HepG2 (cell line): Measurements from ENCODE around the gene RTBDN. TPM values are rescaled to one million over a fixed set of nuclear protein-coding genes. Genes with fewer than 3 reads are reported as not detected.

Experiments
- ATAC-seq: fragments of 200-7000 bp; cut with Tn5 transposase; 3 replicates; pipeline ENCODE4 v1.9.1; 2020; ENCODE audit warnings: mild to moderate bottlenecking, moderate library complexity
- BruUV-seq: library from RNA; stranded (reverse); fragments of 400-500 nt; replicated peaks from 2 replicates; lab custom pipeline; 2021; lab: Mats Ljungman, UMichigan
- CTCF ChIA-PET: fragments of 300-600 bp; formaldehyde crosslinking; extraction: SDS; loops from one replicate; lab custom pipeline; 2021; ENCODE audit warnings: low total read pairs, inconsistent platforms, low intra/inter-chr PET ratio; lab: Yijun Ruan, JAX
- POLR2A ChIA-PET: fragments of 350-600 bp; sonication (Branson Sonifier 250); formaldehyde crosslinking; loops from one replicate; lab custom pipeline; 2020; ENCODE audit warnings: antibody characterized with exemption, inconsistent platforms; lab: Yijun Ruan, JAX
- DNase-seq: peaks from one replicate; pipeline ENCODE4 v3.0.0-alpha.2; 2015; ENCODE audit warnings: low spot score
- FAIRE-seq: peaks from 3 replicates; lab custom pipeline; 2011; peaks lifted over from hg19 to GRCh38; lab: Jason Lieb, UNC
- H2AFZ ChIP-seq: one replicate; pipeline ENCODE4 v1.6.1; 2011; ENCODE audit warnings: low read length, inconsistent platforms
- H3K27ac ChIP-seq: fragments of 300-600 bp; 3 replicates; pipeline ENCODE4 v1.8.0; 2011; ENCODE audit warnings: mixed run types, mild to moderate bottlenecking, mixed read lengths, low read length, inconsistent platforms; ENCODE audit not compliant: insufficient read depth; ENCODE audit errors: extremely low read length
- H3K27me3 ChIP-seq, 2 experiments: fragments of 200-600 bp in 1 of 2; 2 replicates in 1 of 2; 3 replicates in 1 of 2; pipeline versions ENCODE4 v1.6.0 to v1.8.0; 2011; ENCODE audit warnings: low read length in 2 of 2, mild to moderate bottlenecking in 2 of 2, moderate library complexity in 2 of 2, inconsistent platforms in 1 of 2; ENCODE audit not compliant: insufficient read depth in 2 of 2, control insufficient read depth in 1 of 2
- H3K36me3 ChIP-seq, 2 experiments: fragments of 200-600 bp in 1 of 2; replicated peaks in 1 of 2; 2 replicates in 1 of 2; 3 replicates in 1 of 2; pipeline versions ENCODE4 v1.5.1 to v1.8.0; 2011; ENCODE audit warnings: low read length in 2 of 2, inconsistent platforms in 1 of 2; ENCODE audit not compliant: insufficient read depth in 2 of 2, control insufficient read depth in 1 of 2
- H3K4me1 ChIP-seq: 2 replicates; pipeline ENCODE4 v1.5.1; 2012; ENCODE audit warnings: low read length, inconsistent platforms; ENCODE audit not compliant: insufficient read depth
- H3K4me2 ChIP-seq: 2 replicates; pipeline ENCODE4 v1.6.0; 2011; ENCODE audit warnings: low read depth, low read length, inconsistent platforms
- H3K4me3 ChIP-seq, 3 experiments: fragments of 200-600 bp in 1 of 3; sonication (generic), shearing (Covaris generic) in 1 of 3; replicated peaks in 1 of 3; 2 replicates each; pipeline ENCODE4 v1.5.1; 2011 to 2016; ENCODE audit warnings: low read length in 3 of 3, inconsistent platforms in 2 of 3, low read depth in 2 of 3, mild to moderate bottlenecking in 2 of 3, control low read depth in 1 of 3, mixed read lengths in 1 of 3; ENCODE audit not compliant: insufficient read depth in 1 of 3
- H3K79me2 ChIP-seq: one replicate; pipeline ENCODE4 v1.6.1; 2011; ENCODE audit warnings: low read length, inconsistent platforms; ENCODE audit not compliant: insufficient read depth
- H3K9ac ChIP-seq: 2 replicates; pipeline ENCODE4 v1.6.0; 2011; ENCODE audit warnings: mild to moderate bottlenecking, low read depth, low read length, inconsistent platforms; ENCODE audit not compliant: insufficient read depth
- H3K9me3 ChIP-seq: 2 replicates; pipeline ENCODE4 v1.5.1; 2012; ENCODE audit warnings: mild to moderate bottlenecking, low read length
- H4K20me1 ChIP-seq: 2 replicates; pipeline ENCODE4 v1.6.0; 2011; ENCODE audit warnings: inconsistent platforms, mild to moderate bottlenecking, low read length, moderate library complexity; ENCODE audit not compliant: insufficient read depth
- ARID5B ChIP-seq: IDR thresholded peaks from 2 replicates; pipeline ENCODE4 v1.4.0; 2020; ENCODE audit warnings: mild to moderate bottlenecking, missing genetic modification reagents
- CSRNP1 ChIP-seq: sonication (generic); formaldehyde crosslinking; IDR thresholded peaks from 2 replicates; pipeline ENCODE4 v1.8.1; 2023; ENCODE audit warnings: mild to moderate bottlenecking, missing genetic modification reagents
- FOXO4 ChIP-seq: sonication (generic); formaldehyde crosslinking; conservative IDR thresholded peaks from 2 replicates; pipeline ENCODE4 v1.8.1; 2023; ENCODE audit warnings: missing genetic modification reagents
- HIC2 ChIP-seq: sonication (generic); formaldehyde crosslinking; IDR thresholded peaks from 2 replicates; pipeline ENCODE4 v1.9.0; 2022; ENCODE audit warnings: low read depth, missing genetic modification reagents
- HMGXB4 ChIP-seq, 2 experiments: sonication (generic) in 1 of 2; formaldehyde crosslinking in 1 of 2; IDR thresholded peaks; 2 replicates each; pipeline versions ENCODE4 v1.4.0 to v1.6.1; 2018 to 2020; ENCODE audit warnings: missing genetic modification reagents in 2 of 2, borderline replicate concordance in 1 of 2, low read depth in 1 of 2, mild to moderate bottlenecking in 1 of 2, missing biosample characterization in 1 of 2
- SP5 ChIP-seq: IDR thresholded peaks from 2 replicates; pipeline ENCODE4 v1.6.1; 2016; ENCODE audit warnings: low read depth, borderline replicate concordance
- ZFP36L2 ChIP-seq: sonication (generic); formaldehyde crosslinking; IDR thresholded peaks from 2 replicates; pipeline ENCODE4 v1.4.0; 2020; ENCODE audit warnings: missing genetic modification reagents
- ZNF234 ChIP-seq: sonication (generic); formaldehyde crosslinking; conservative IDR thresholded peaks from 2 replicates; pipeline ENCODE4 v1.5.1; 2020; ENCODE audit warnings: mild to moderate bottlenecking, missing genetic modification reagents
- WGBS: methylation state at CpG from one replicate; pipeline ENCODE4 v1.1.6; 2017; ENCODE audit warnings: low lambda C conversion rate; 5-methylcytosine and 5-hydroxymethylcytosine counted together
- in situ Hi-C: cut with HindIII; loops from 2 replicates; pipeline ENCODE4 v1.10.0; 2017; ENCODE audit warnings: low pct_unique_long_range_greater_than_20kb; ENCODE audit not compliant: extremely low pct_ligation_motif_present
- intact Hi-C: fragments of 100-400 bp; cut with micrococcal nuclease; formaldehyde crosslinking; loops from one replicate; pipeline ENCODE4 v1.10.0; 2022; ENCODE audit not compliant: unreplicated experiment
- polyA plus RNA-seq, 8 experiments: library from polyadenylated mRNA; depleted of rRNA in 3 of 8; stranded (reverse) in 7 of 8; unstranded in 1 of 8; fragments of >200 nt; fragmentation: Illumina TruSeq in 4 of 8; extraction: Trizol in 4 of 8; gene quantifications; 2 replicates each; pipeline versions ENCODE4 v1.2.1 to v1.2.3, GENCODE V29; 2011 to 2016; ENCODE audit warnings: low read depth in 4 of 8, missing spikeins in 1 of 8, mixed read lengths in 1 of 8; ENCODE audit not compliant: insufficient read depth in 1 of 8
- total RNA-seq, 5 experiments: library from RNA; depleted of rRNA; stranded (reverse); fragments of >200 nt; fragmentation: Illumina TruSeq; extraction: Trizol; gene quantifications; 2 replicates each; pipeline ENCODE4 v1.2.3, GENCODE V29; 2016; ENCODE audit warnings: low read depth in 1 of 5

Gene RTBDN
- total and polyA plus RNA-seq, 2 of the 13 experiments (the other 11 are each of a cell fraction or from before 2014, with no cell fraction given): 0.27 to 0.48 TPM

- TF ChIP-seq CSRNP1 (CRISPR knock-in tag) (no peak), HMGXB4 (CRISPR knock-in tag; IDR thresholded peaks at IDR 0.05; ENCODE audit: borderline replicate concordance in 1 of 2, low read depth in 1 of 2) (no peak), ZNF234 (no peak)
- TF ChIP-seq, all 625 proteins: peak for 0
Measured at GRCh38 chr19:12833418-12833737, 1.0 kb downstream of the RTBDN start (continued).

DNA sequence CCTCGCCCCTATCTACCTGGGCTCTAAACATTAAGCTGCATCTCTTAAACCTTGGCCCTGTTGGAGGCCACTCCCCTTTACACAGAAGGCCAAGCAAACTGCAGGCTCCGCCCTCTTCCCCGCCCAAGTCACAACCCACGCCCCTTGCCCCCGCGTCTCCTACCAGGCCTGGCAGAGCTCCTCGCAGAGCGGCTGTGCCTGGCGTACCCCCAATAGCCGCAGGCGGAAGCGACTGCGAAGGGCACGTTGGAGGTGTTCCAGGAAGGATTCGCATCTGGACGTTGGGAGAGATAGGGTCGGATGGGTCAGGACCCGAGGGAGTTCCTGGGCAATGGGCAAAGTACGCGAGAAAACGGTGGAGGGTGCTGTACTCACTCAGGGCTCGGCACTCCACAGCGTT is 5.9 kb downstream of the RTBDN start:
- H2AFZ ChIP-seq: peak overlapping the region; percentile 70
- FAIRE-seq (no peak), ATAC-seq (peak; percentile 78), DNase-seq (peak; percentile 40)
- H3K4me2 ChIP-seq: peak overlapping the region; percentile 80
- intact Hi-C loops: no loop called here
- peak overlapping the region; percentile 52; the same call in 1 of the 2 replicates for H3K9ac ChIP-seq
- WGBS: 3% methylated on average over 2 of the region's 23 CpGs
- peak overlapping the region; percentile 38 to 72 (median 50); a peak in 5 of 6 replicates for H3K4me3 ChIP-seq
- in situ Hi-C loops: no loop called here
- H3K36me3 ChIP-seq: no peaks in the 10 kb centered on the region
- no peak overlapping the region for H3K27ac ChIP-seq
- peaks cover 43% of the 10 kb centered on the region for H3K4me1 ChIP-seq
- H3K9me3 ChIP-seq: no peaks in the 10 kb centered on the region
- peaks cover 0 to 16% of the 10 kb centered on the region in 2 experiments; a peak in 1 of 5 replicates for H3K27me3 ChIP-seq
- no TSS peak for BruUV-seq
- no peaks in the 10 kb centered on the region for H3K79me2 ChIP-seq
- H4K20me1 ChIP-seq: no peaks in the 10 kb centered on the region
- ChIA-PET CTCF (no interaction called here), POLR2A (interaction anchor here (0.9 kb wide), 1 partner anchor 28 kb away, joined by 3 read pairs; no protein-coding TSS in a partner anchor)
- peak; percentile 64; the same call in 1 of the 2 replicates for TF ChIP-seq HIC2 (CRISPR knock-in tag)
- no peak for TF ChIP-seq FOXO4 (CRISPR knock-in tag)
- TF ChIP-seq SP5 (CRISPR knock-in tag): peak; percentile 57; the same call in 1 of the 2 replicates
- peak in 1 of 2 experiments; percentile 31; a peak in 1 of 4 replicates for TF ChIP-seq HMGXB4 (CRISPR knock-in tag; IDR thresholded peaks at IDR 0.05; ENCODE audit: borderline replicate concordance in 1 of 2, low read depth in 1 of 2)
- no peak for TF ChIP-seq ZFP36L2 (CRISPR knock-in tag)
- no peak for TF ChIP-seq ARID5B
